Panc1 (cell line): Measurements from ENCODE around the gene PELI2. TPM values are rescaled to one million over a fixed set of nuclear protein-coding genes. Genes with fewer than 3 reads are reported as not detected.

ENCODE experiments used
- ATAC-seq: fragments of 200-7000 bp; cut with Tn5 transposase; 2 replicates; pipeline ENCODE4 v1.9.1; 2020; ENCODE audit warnings: mild to moderate bottlenecking, moderate library complexity
- Bru-seq: library from RNA; stranded (reverse); fragments of 400-500 nt; gene quantifications from one replicate; lab custom pipeline; 2021; lab: Mats Ljungman, UMichigan
- BruChase-seq, 2 experiments: library from RNA; stranded (reverse); fragments of 400-500 nt; gene quantifications; one replicate each; lab custom pipeline; 2021; lab: Mats Ljungman, UMichigan
- BruUV-seq: library from RNA; stranded (reverse); fragments of 400-500 nt; replicated peaks from 2 replicates; lab custom pipeline; 2021; lab: Mats Ljungman, UMichigan
- CTCF ChIA-PET: fragments of 300-600 bp; sonication (Branson Sonifier 250); formaldehyde crosslinking; loops from one replicate; lab custom pipeline; 2022; ENCODE audit warnings: antibody characterized with exemption; lab: Charles Lee
- POLR2A ChIA-PET: fragments of 300-600 bp; sonication (Branson Sonifier 250); formaldehyde crosslinking; loops from one replicate; lab custom pipeline; 2022; ENCODE audit warnings: antibody characterized with exemption; lab: Charles Lee
- DNase-seq: peaks from one replicate; pipeline ENCODE4 v3.0.0-alpha.2; 2010; ENCODE audit warnings: low read depth, low spot score
- H3K27ac ChIP-seq: 2 replicates; pipeline ENCODE4 v1.5.1; 2011; ENCODE audit warnings: mild to moderate bottlenecking, low read length, inconsistent platforms
- H3K27me3 ChIP-seq: fragments of 200-500 bp; sonication (Bioruptor generic); 2 replicates; pipeline ENCODE4 v1.6.0; 2014; ENCODE audit warnings: low read length, inconsistent platforms; ENCODE audit not compliant: control insufficient read depth, insufficient read depth
- H3K36me3 ChIP-seq: fragments of 200-500 bp; sonication (Bioruptor generic); 2 replicates; pipeline ENCODE4 v1.5.1; 2014; ENCODE audit warnings: inconsistent platforms, mild to moderate bottlenecking, low read length, moderate library complexity; ENCODE audit not compliant: control insufficient read depth, insufficient read depth
- H3K4me1 ChIP-seq: 2 replicates; pipeline ENCODE4 v1.5.1; 2011; ENCODE audit warnings: inconsistent platforms, mild to moderate bottlenecking, low read length, moderate library complexity; ENCODE audit not compliant: control insufficient read depth, insufficient read depth
- H3K4me3 ChIP-seq, 2 experiments: 2 replicates each; pipeline ENCODE4 v1.5.1; 2011 to 2012; ENCODE audit warnings: low read depth in 2 of 2, low read length in 2 of 2, mild to moderate bottlenecking in 2 of 2, inconsistent platforms in 1 of 2, moderate library complexity in 1 of 2
- H3K9me3 ChIP-seq: fragments of 200-500 bp; sonication (Bioruptor generic); 2 replicates; pipeline ENCODE4 v1.5.1; 2014; ENCODE audit warnings: low read depth, mild to moderate bottlenecking, inconsistent platforms, low read length, moderate library complexity; ENCODE audit not compliant: control insufficient read depth, insufficient read depth
- CTCF ChIP-seq: fragments of 450-650 bp; IDR thresholded peaks from 2 replicates; pipeline ENCODE4 v1.5.1; 2017; ENCODE audit warnings: mild to moderate bottlenecking
- POLR2AphosphoS5 ChIP-seq: IDR thresholded peaks from 2 replicates; pipeline ENCODE4 v1.6.1; 2012; ENCODE audit warnings: mild to moderate bottlenecking, low read depth, low read length, moderate library complexity
- SIN3A ChIP-seq: IDR thresholded peaks from 2 replicates; pipeline ENCODE4 v1.6.1; 2012; ENCODE audit warnings: low read depth, mild to moderate bottlenecking, low read length, moderate library complexity, borderline replicate concordance; ENCODE audit not compliant: insufficient read depth
- TCF7L2 ChIP-seq: IDR thresholded peaks from 2 replicates; pipeline ENCODE4 v1.6.1; 2011; ENCODE audit warnings: mild to moderate bottlenecking, low read depth, low read length, inconsistent platforms
- in situ Hi-C: cut with HindIII; loops from 2 replicates; pipeline ENCODE4 v1.10.0; 2016; ENCODE audit warnings: low sequenced_read_pairs, low pct_unique_long_range_greater_than_20kb
- intact Hi-C: fragments of 100-400 bp; cut with micrococcal nuclease; formaldehyde crosslinking; loops from one replicate; pipeline ENCODE4 v1.10.0; 2022; ENCODE audit not compliant: unreplicated experiment
- long read RNA-seq: library from polyadenylated mRNA; unstranded; transcript quantifications from one replicate; pipeline ENCODE4 v2.0.0, GENCODE V29; 2021; ENCODE audit not compliant: unreplicated experiment
- polyA plus RNA-seq: library from polyadenylated mRNA; unstranded; fragments of >200 nt; gene quantifications from one replicate; pipeline ENCODE4 v1.2.1, GENCODE V29; 2012; ENCODE audit warnings: missing spikeins; ENCODE audit not compliant: insufficient read length
- total RNA-seq: library from RNA; stranded (reverse); gene quantifications from one replicate; pipeline ENCODE4 v1.2.1, GENCODE V29; 2021; ENCODE audit not compliant: unreplicated experiment
- TF ChIP-seq, protein P1 (sequence below), 2 experiments: IDR thresholded peaks; 2 replicates each; pipeline ENCODE4 v1.6.1; 2011 to 2012; ENCODE audit warnings: low read depth in 2 of 2, control low read depth in 1 of 2, low read length in 1 of 2, mild to moderate bottlenecking in 1 of 2, moderate library complexity in 1 of 2; ENCODE audit not compliant: insufficient read depth in 1 of 2

The PELI2 gene
- total RNA-seq (0.28 TPM), Bru-seq, nascent RNA (percentile 23 among the genes with signal in this experiment), BruChase-seq, experiment 1, labeled RNA remaining after a 2-hour chase (percentile 14 among the genes with signal in this experiment), BruChase-seq, experiment 2, labeled RNA remaining after a 6-hour chase (percentile 11 among the genes with signal in this experiment)
- 0.13 TPM for polyA plus RNA-seq
- long read RNA-seq, result 0 reads

DNA sequence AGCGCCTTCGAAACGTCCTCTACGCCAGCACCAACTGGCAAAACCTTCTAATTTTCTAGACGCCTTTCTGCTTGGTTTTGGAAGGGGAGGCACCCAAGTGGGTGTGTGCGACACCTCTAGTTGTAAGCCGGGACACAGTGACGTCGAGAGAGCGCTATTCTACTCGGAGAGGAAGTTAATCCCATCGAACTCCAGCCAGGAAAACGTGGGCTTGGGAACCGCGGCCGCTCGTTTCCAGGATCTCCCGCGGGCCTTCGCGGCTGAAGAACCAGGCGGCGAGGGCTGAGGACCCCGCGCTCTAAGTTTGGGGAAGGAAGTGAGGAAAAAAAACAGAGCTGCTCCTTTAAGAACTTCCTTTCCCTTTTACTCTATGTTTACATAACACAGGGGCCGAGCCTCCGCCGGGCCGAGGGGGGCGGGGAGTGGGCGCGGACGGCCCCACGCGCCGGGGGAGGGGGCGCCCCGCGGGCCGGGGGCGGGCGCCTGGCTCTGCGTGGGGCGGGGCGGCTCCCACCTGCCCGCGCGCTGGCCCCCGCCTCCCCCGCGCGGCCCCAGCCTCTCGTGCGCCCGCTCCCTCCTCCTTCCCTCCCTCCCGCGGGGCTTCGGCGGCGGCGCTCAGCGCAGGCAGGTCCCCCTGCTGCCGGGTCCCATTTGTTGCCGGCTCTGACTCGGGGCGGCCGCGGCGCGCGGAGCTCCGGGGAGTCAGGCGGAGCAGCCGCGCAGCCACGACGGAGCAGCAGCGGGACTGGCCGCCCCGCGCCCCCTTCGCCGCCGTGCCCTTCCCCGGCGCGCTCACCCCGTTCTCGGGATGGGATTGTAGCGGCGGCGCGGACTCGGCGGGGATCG, at the start of gene PELI2:
PELI2 (plus strand) TSS at position 647 of the 846 bp plus-strand sequence. CDS start 250 bp downstream, outside the sequence.
- Histone ChIP-seq H3K4me1 (no peaks in the 10 kb centered on the region), H3K27me3 (peaks cover 25% of the 10 kb centered on the region), H3K9me3 (no peaks in the 10 kb centered on the region), H3K27ac (no peak within 1 kb of the TSS), H3K4me3 (peak within 1 kb of the TSS; percentile 42 to 59), H3K36me3 (no peaks in the 10 kb centered on the region)
- no TSS peak for BruUV-seq
- DNase-seq (no peak), ATAC-seq (peak; percentile 87)
- in situ Hi-C loops (no loop called here), intact Hi-C loops (no loop called here)
- ChIA-PET CTCF (no interaction called here), POLR2A (interaction anchor here (0.6 kb wide), 1 partner anchor 13 kb away, joined by 5 read pairs; no protein-coding TSS in a partner anchor)
- TF ChIP-seq POLR2AphosphoS5 (no peak), CTCF (no peak), SIN3A (no peak), TCF7L2 (no peak)
- TF ChIP-seq, protein P1, sequence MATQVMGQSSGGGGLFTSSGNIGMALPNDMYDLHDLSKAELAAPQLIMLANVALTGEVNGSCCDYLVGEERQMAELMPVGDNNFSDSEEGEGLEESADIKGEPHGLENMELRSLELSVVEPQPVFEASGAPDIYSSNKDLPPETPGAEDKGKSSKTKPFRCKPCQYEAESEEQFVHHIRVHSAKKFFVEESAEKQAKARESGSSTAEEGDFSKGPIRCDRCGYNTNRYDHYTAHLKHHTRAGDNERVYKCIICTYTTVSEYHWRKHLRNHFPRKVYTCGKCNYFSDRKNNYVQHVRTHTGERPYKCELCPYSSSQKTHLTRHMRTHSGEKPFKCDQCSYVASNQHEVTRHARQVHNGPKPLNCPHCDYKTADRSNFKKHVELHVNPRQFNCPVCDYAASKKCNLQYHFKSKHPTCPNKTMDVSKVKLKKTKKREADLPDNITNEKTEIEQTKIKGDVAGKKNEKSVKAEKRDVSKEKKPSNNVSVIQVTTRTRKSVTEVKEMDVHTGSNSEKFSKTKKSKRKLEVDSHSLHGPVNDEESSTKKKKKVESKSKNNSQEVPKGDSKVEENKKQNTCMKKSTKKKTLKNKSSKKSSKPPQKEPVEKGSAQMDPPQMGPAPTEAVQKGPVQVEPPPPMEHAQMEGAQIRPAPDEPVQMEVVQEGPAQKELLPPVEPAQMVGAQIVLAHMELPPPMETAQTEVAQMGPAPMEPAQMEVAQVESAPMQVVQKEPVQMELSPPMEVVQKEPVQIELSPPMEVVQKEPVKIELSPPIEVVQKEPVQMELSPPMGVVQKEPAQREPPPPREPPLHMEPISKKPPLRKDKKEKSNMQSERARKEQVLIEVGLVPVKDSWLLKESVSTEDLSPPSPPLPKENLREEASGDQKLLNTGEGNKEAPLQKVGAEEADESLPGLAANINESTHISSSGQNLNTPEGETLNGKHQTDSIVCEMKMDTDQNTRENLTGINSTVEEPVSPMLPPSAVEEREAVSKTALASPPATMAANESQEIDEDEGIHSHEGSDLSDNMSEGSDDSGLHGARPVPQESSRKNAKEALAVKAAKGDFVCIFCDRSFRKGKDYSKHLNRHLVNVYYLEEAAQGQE (IDR thresholded peaks at IDR 0.05; ENCODE audit: insufficient read depth in 1 of 2, low read depth in 2 of 2, low read length in 1 of 2), result no peak

DNA sequence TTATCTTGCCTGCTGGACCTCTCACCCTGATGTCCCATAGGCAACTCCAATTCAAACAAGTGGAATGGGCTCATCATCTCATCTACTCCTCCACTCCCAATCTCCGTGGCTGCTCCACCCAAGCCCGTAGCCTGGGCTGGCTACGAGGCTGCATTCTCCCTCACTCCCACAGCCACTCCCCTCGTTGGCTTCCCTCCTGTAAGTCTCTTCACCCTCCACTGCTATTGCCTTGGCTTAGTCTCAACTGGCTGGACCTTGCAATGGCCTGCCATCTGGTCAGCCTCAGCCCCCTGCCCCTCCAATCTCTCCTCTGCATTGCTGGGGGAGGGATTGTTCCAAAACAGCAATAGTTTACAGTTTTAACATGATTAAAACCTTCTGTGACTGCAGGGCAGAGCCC, 44.4 kb upstream of the PELI2 start:
- DNase-seq (no peak), ATAC-seq (no peak)
- in situ Hi-C loops (no loop called here), intact Hi-C loops (no loop called here)
- Histone ChIP-seq H3K4me1 (no peaks in the 10 kb centered on the region), H3K4me3 (no peak overlapping the region), H3K27me3 (no peaks in the 10 kb centered on the region; the same call in 1 of the 2 replicates), H3K36me3 (no peaks in the 10 kb centered on the region), H3K9me3 (no peaks in the 10 kb centered on the region), H3K27ac (no peak overlapping the region)
- CTCF ChIA-PET, result no interaction called here
- no TSS peak for BruUV-seq
- TF ChIP-seq CTCF (no peak), POLR2AphosphoS5 (no peak), SIN3A (no peak), TCF7L2 (no peak)
- TF ChIP-seq, protein P1 (IDR thresholded peaks at IDR 0.05; ENCODE audit: insufficient read depth in 1 of 2, low read depth in 2 of 2, low read length in 1 of 2), result no peak
- POLR2A ChIA-PET, result no interaction called here
